ENCODE results near the gene TNFSF10.

TNFSF10 gene

GRCh38 chr3:172518929-172519640 lies 4.1 kb downstream of the TNFSF10 start:
- TF ChIP-seq CTCF (IDR thresholded peaks at IDR 0.05): no peak

GRCh38 chr3:172517859-172518466 lies 5.3 kb downstream of the TNFSF10 start:
- no peak for TF ChIP-seq CTCF (IDR thresholded peaks at IDR 0.05)

GRCh38 chr3:172516318-172517214 lies 6.7 kb downstream of the TNFSF10 start:
- no peak for TF ChIP-seq CTCF (IDR thresholded peaks at IDR 0.05)

- no peak for TF ChIP-seq CTCF (IDR thresholded peaks at IDR 0.05)
Observed at GRCh38 chr3:172515130-172515918, 7.9 kb downstream of the TNFSF10 start.

- no peak for TF ChIP-seq CTCF (IDR thresholded peaks at IDR 0.05)
Observed at GRCh38 chr3:172514678-172515077, 8.6 kb downstream of the TNFSF10 start.

- no peak for TF ChIP-seq CTCF (IDR thresholded peaks at IDR 0.05)
Observed at GRCh38 chr3:172513488-172513887, 9.7 kb downstream of the TNFSF10 start.

All from LNCAP (cell line).